COLO668 (cell line): ENCODE results near the gene CEP83.
"Not testable (repeated sequence)": the region's sequence is repeated elsewhere in the genome, so short reads cannot be mapped to it uniquely, and the experiment has no call there.

Experiments used
- DNase-seq: peaks from one replicate; lab custom pipeline; 2025; ENCODE audit not compliant: unreplicated experiment; lab: John Stamatoyannopoulos, UW

Gene CEP83

GRCh38 chr12:94384030-94384429, 75.6 kb downstream of the CEP83 start:
- no peak for DNase-seq

- DNase-seq, result no peak
Observed at GRCh38 chr12:94380507-94380906, 79.2 kb downstream of the CEP83 start.

DNA sequence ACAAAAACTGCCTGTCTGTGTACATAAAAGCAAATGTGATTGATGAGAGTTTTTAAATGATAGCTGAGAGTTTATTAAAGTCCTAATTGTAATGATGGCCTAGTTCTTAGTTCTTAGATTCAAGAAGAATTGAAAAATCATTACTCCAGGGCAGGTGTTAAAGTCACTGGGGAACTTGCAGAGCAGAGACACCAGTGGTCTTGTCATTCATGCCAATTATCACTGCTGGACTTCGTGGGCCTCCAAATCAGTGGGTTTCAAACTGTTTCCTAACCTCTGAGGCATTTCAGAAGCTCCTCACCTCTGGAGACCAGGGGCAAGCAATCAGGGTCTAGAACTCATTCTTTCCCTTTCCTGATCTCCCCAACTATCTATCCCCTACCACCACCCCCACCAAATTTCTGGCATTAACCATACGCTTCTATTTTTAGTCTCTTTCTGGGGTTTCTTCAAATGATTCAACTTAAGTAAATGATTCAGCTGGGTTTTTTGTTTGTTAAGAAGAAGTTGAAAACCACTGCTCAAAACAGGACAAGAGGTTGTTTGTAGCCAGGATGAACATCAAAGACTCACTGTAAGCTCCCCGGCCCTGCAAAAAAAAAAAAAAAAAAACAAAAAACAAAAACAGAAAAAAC, 80.1 kb downstream of the CEP83 start:
- no peak for DNase-seq

- no peak for DNase-seq
Observed at GRCh38 chr12:94377599-94377998, 82.1 kb downstream of the CEP83 start.

DNA sequence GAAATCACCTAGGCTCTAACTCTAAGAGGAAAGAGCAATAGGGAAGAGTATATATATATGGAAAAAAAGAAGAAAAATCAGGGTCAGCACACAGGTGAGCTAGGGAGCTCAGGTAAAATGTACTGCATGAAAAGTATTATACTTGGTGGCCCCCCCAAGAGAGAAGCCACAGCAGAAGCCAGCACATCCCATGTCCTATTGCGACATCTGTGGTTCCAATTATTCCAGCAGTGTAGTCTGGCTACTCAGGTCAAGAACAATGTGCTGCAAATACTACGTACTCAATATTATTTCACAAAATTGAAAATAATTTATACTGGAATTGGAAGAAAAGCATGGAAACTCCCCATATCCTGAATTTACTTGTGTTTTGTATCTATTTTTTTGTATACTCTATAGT, 85.5 kb downstream of the CEP83 start:
- DNase-seq, result no peak

DNA sequence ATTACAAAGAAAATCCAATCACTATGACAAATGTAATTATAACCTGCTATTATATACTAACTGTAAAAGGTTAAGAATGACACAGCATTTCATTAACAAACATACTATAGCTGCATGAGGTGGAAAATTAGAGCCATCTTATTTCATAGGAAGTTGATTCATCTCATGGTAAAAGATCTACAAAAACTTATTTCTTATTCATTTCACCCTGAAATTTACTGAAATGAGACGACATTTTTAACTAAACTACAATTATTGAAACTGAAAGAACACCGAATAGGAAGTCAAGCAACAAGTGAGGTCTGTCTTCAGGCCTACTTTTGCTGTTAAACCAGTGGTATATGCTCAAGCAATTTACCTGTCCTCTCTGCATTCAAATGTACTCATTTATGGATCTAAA, 87.2 kb downstream of the CEP83 start:
- no peak for DNase-seq

DNA sequence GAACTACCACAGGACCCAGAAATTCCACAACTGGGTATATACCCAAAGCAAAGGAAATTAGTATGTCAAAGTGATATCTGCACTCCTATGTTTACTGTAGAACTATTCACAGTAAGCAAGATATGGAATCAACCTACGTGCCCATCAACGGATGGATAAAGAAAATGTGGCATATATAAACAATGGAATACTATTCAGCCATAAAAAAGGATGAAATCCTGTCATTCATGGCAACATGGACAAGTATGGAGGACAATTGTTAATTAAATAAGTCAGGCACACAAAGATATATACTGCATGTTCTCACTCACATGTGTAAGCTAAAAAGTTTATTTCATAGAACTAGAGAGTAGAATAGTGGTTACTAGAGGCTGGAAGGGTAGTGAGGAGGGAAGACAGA, 97.0 kb downstream of the CEP83 start:
- DNase-seq, result no peak

- DNase-seq, result no peak
Observed at GRCh38 chr12:94359761-94360160, 99.9 kb downstream of the CEP83 start.

- DNase-seq, result no peak
Observed at GRCh38 chr12:94353130-94353529, 106.5 kb downstream of the CEP83 start.

- no peak for DNase-seq
Observed at GRCh38 chr12:94340573-94340972, 119.1 kb downstream of the CEP83 start.

DNA sequence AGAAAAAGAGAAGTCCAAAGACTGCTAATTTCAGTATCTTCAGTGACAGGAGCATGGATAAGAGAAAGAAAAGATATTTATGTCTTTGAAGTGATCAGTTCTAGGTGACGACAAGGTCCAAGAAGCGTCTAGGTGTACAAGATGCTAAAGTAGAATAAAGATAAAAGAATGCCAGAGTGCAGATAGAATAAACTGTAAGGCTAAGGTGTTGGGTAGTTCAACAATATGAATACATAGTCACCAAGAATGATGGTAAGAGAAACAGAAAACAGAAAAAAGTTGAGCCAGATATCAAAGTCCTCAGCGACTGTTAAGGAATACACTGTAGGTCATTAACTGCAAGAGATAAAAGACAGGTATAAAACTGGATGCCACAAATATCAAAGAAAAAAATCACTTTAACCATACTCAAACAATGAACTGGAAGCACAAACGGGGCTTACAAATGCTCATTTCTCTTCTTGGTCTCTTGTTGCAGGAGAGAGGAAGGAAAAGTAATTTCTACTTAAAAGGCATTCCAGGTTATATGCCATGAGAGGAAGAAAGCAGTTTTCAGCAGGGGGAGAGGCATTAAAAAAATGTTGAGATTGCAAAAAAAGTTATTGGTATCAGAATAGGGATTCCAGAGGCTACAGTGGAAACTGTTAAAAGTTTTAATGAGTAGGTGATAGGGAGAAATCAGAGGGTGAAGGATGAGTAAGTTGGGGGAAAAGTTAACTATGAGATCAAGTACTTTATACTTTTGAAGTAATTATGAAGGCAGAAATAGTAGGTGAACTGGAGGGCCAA, 121.5 kb downstream of the CEP83 start:
- DNase-seq, result no peak

DNA sequence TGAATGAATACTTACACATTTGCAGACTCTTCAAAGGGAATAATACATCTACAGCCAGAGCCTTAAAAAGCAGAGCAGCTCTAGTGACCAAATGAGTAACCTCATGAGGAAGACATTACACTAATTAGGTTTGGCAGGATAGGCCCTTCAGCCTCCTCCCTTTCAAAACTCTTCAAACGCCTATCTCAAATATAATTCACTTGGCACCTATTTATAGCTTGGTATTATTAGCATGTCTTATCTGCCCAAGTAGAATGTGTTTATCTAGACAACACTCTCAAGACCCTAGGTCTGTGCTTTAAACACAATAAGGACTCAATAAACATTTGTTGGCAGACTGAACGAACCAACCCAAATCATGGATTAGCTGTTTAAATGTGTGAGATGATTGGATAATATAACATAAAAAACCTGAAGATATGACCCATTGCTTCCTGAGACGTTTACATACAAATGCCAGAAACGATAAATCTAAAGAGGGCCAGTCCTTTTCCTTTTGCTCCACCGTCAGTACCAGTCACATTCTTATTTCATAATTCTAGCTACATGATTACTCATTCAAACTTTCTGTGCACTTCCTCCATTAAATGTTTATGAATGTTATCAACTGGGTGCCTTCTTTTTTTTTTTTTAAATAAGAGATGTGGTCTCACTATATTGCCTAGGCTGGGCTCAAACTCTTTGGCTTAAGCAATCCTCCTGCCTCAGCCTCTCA, 123.3 kb downstream of the CEP83 start:
- no peak for DNase-seq

- DNase-seq, result no peak
Observed at GRCh38 chr12:94333396-94333795, 126.3 kb downstream of the CEP83 start.

DNA sequence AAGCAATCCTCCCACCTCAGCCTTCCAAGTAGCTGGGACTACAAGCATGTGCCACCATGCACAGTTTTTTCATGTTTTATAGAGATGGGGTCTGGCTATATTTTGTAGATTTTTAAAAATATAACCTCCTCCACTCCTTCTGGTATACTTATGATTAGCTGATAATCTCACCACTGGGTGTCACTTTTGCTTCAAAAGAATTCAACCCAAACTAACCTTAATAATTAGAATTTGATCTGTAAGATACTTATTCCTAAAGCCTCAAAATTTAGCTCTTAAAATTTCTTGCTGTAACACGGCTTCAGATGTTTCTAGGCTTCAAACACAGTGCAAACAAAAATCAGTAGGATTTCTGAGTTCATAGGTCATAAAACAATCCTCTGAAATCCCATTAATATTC, 130.3 kb downstream of the CEP83 start:
- DNase-seq, result no peak

DNA sequence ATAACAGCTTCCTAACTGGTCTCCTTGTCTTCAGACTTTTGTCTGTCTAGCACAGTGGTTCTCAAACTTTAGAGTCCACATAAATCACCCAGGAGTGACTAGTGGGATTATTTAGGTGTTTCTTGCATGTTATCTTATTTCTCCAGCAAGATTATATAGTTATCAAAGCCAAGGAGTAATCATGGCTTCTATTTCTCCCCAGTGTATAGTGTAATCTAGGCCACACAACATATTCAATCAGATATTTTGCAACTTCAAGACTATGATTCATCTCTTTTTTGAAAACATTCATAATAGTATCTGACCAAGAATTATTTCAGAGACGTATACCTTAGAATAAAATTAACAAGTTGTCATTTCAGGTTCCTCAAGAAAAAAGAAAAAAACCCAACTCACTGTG, 131.9 kb downstream of the CEP83 start:
- no peak for DNase-seq

DNA sequence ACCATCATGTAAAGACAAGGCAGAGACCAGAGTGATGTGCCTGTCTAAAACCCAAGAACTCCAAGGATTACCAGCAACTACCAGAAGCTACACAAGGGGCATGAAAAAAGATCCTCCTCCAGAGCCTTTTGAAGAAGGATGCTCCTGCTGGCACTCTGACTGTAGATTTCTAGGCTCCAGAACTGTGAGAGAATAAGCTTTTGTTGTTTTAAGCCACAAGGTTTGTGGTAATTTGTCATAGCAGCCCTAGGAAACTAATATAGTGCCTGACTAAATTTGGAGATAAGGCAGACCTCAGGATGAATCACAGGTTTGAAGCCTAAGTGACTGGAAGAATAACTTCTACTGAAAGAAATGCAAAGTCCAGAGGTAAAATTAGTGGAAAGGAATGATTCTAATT, 132.9 kb downstream of the CEP83 start:
- DNase-seq, result no peak

DNA sequence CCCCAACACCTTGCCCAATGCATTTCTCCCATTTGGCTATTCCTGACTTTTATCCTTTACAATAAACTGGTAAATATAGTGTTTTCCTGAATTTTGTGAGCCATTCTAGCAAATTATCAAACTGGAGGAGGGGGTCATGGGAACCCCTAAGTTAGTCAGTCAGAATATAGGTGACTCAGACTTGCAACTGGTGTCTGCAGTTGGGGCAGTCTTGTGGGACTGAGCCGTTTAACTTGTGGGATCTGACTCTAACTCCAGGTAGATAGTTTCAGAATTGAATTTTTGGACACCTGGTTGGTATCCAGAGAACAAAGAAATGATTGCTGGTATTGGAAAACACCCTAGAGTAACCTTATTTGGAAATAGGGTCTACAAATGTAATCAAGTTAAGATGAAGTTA, 133.4 kb downstream of the CEP83 start:
- no peak for DNase-seq

- no peak for DNase-seq
Observed at GRCh38 chr12:94322346-94322745, 137.3 kb downstream of the CEP83 start.

DNA sequence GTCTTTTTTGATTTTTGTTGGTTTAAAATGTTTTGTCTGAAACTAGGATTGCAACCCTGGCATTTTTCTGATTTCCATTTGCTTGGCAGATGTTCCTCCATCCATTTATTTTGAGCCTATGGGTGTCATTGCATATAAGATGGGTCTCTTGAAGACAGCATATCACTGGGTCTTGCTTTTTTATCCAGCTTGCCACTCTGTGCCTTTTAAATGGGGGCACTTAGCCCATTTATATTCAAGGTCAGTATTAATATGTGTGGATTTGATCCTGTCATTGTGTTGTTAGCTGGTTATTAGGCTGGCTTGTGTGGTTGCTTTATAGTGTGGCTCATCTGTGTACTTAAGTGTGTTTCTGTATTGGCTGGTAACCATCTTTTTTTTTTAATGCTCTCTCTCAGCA, 139.6 kb downstream of the CEP83 start:
- no peak for DNase-seq

- DNase-seq, result no peak
Observed at GRCh38 chr12:94318181-94318580, 141.5 kb downstream of the CEP83 start.

GRCh38 chr12:94316600-94316999, 143.1 kb downstream of the CEP83 start:
- not testable (repeated sequence) for DNase-seq

- no peak for DNase-seq
Observed at GRCh38 chr12:94312378-94312777, 147.3 kb downstream of the CEP83 start.
